Loucy (cell line): Measurements from ENCODE around the gene FA2H.

Experiments used
- EZH2phosphoT487 ChIP-seq: fragments of 200-600 bp; IDR thresholded peaks from 2 replicates; pipeline ENCODE4 v1.6.1; 2018; ENCODE audit warnings: antibody characterized with exemption, mild to moderate bottlenecking, moderate library complexity, borderline replicate concordance
- TF ChIP-seq, protein P1 (sequence below): fragments of 200-600 bp; sonication (generic); conservative IDR thresholded peaks from 2 replicates; pipeline ENCODE4 v1.5.1; 2014; ENCODE audit warnings: mild to moderate bottlenecking, antibody characterized with exemption, low read length

- TF ChIP-seq, protein P1, sequence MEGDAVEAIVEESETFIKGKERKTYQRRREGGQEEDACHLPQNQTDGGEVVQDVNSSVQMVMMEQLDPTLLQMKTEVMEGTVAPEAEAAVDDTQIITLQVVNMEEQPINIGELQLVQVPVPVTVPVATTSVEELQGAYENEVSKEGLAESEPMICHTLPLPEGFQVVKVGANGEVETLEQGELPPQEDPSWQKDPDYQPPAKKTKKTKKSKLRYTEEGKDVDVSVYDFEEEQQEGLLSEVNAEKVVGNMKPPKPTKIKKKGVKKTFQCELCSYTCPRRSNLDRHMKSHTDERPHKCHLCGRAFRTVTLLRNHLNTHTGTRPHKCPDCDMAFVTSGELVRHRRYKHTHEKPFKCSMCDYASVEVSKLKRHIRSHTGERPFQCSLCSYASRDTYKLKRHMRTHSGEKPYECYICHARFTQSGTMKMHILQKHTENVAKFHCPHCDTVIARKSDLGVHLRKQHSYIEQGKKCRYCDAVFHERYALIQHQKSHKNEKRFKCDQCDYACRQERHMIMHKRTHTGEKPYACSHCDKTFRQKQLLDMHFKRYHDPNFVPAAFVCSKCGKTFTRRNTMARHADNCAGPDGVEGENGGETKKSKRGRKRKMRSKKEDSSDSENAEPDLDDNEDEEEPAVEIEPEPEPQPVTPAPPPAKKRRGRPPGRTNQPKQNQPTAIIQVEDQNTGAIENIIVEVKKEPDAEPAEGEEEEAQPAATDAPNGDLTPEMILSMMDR: 0 out of 2 replicates have a peak, but pooled peaks have one; percentile 8
- TF ChIP-seq EZH2phosphoT487: no peak
Observed at GRCh38 chr16:74774223-74775139, at the start of gene FA2H.
